Bronchial epithelial cell (primary cell): Measurements from ENCODE around the gene KAZN. TPM values are rescaled to one million over a fixed set of nuclear protein-coding genes. Genes with fewer than 3 reads are reported as not detected.

ENCODE experiments used
- DNase-seq: peaks from one replicate; pipeline ENCODE4 v3.0.0-alpha.2; 2010; ENCODE audit warnings: low read depth
- FAIRE-seq: peaks from 2 replicates; lab custom pipeline; 2011; peaks lifted over from hg19 to GRCh38; lab: Jason Lieb, UNC
- H3K27me3 ChIP-seq: 2 replicates; pipeline ENCODE4 v1.5.1; 2011; ENCODE audit warnings: low read length; ENCODE audit not compliant: control insufficient read depth, insufficient read depth
- H3K36me3 ChIP-seq: 2 replicates; pipeline ENCODE4 v1.5.1; 2011; ENCODE audit warnings: low read length; ENCODE audit not compliant: control insufficient read depth, insufficient read depth
- H3K4me3 ChIP-seq: 2 replicates; pipeline ENCODE4 v1.5.1; 2011; ENCODE audit warnings: mild to moderate bottlenecking, low read depth, low read length, control low read depth
- total RNA-seq: library from RNA; depleted of rRNA; stranded (reverse); fragments of >200 nt; gene quantifications from 2 replicates; pipeline ENCODE4 v1.2.1, GENCODE V29; 2014
- TF ChIP-seq, protein P1 (sequence below): IDR thresholded peaks from 2 replicates; pipeline ENCODE4 v1.5.1; 2011; ENCODE audit warnings: mild to moderate bottlenecking, moderate library complexity, low read length, control low read depth, inconsistent platforms; ENCODE audit not compliant: insufficient read depth, severe bottlenecking

Gene KAZN
- total RNA-seq, 1 donor from 2014 or later: 4.7 TPM

DNA sequence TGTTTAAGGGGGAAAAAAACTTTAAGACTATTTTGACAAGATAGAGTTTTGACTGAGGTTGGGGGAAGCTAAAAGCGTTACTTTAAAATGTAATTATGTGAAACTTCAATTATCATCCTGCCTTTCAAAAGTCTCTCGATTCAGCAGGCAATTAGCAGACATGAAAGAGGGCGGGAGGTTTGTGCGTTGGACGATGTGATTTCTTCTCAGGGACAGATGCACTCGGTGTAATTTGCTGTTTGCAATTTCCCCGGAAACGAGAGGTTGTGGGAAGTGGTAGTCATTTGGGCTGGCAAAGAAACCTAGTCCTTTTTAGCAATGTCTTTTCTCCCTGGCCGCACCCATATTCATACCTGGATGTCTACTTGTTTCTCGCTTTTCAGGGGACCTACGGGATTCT, 27.1 kb downstream of the KAZN start:
- FAIRE-seq (no peak), DNase-seq (no peak)
- Histone ChIP-seq H3K4me3 (no peak overlapping the region), H3K27me3 (no peaks in the 10 kb centered on the region), H3K36me3 (no peaks in the 10 kb centered on the region)
- TF ChIP-seq, protein P1, sequence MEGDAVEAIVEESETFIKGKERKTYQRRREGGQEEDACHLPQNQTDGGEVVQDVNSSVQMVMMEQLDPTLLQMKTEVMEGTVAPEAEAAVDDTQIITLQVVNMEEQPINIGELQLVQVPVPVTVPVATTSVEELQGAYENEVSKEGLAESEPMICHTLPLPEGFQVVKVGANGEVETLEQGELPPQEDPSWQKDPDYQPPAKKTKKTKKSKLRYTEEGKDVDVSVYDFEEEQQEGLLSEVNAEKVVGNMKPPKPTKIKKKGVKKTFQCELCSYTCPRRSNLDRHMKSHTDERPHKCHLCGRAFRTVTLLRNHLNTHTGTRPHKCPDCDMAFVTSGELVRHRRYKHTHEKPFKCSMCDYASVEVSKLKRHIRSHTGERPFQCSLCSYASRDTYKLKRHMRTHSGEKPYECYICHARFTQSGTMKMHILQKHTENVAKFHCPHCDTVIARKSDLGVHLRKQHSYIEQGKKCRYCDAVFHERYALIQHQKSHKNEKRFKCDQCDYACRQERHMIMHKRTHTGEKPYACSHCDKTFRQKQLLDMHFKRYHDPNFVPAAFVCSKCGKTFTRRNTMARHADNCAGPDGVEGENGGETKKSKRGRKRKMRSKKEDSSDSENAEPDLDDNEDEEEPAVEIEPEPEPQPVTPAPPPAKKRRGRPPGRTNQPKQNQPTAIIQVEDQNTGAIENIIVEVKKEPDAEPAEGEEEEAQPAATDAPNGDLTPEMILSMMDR: no peak

DNA sequence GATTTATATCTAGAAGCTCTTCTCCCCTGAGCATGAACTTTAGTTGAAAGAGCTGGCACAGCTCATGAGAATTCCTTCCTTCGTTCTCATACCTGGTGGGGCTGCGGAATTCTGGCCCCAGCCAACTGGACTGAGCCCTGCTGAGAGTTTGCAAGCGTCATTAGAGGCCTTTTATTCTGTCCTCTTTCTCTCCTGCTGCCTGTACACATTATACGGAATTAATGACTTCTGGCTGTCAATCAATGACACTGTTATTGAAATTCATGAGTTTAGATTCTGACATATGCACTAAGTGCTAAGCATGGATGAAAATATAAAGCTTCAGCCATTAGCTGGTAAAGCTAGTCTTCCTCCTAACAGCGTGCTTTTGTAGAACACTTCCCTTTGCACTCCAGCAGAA, 27.5 kb downstream of the KAZN start:
- FAIRE-seq (no peak), DNase-seq (no peak)
- TF ChIP-seq, protein P1: no peak
- no peak overlapping the region for H3K4me3 ChIP-seq
- no peaks in the 10 kb centered on the region for H3K36me3 ChIP-seq
- H3K27me3 ChIP-seq: no peaks in the 10 kb centered on the region

GRCh38 chr1:14626869-14627607, 28.6 kb downstream of the KAZN start:
- TF ChIP-seq, protein P1: no peak
- H3K36me3 ChIP-seq: no peaks in the 10 kb centered on the region
- peak; percentile 17 for DNase-seq
- FAIRE-seq: no peak
- no peaks in the 10 kb centered on the region for H3K27me3 ChIP-seq
- no peak overlapping the region for H3K4me3 ChIP-seq

GRCh38 chr1:14627608-14628489, 29.4 kb downstream of the KAZN start:
- FAIRE-seq (peak; percentile 84), DNase-seq (no peak)
- Histone ChIP-seq H3K27me3 (no peaks in the 10 kb centered on the region), H3K36me3 (no peaks in the 10 kb centered on the region), H3K4me3 (no peak overlapping the region)
- TF ChIP-seq, protein P1: no peak

DNA sequence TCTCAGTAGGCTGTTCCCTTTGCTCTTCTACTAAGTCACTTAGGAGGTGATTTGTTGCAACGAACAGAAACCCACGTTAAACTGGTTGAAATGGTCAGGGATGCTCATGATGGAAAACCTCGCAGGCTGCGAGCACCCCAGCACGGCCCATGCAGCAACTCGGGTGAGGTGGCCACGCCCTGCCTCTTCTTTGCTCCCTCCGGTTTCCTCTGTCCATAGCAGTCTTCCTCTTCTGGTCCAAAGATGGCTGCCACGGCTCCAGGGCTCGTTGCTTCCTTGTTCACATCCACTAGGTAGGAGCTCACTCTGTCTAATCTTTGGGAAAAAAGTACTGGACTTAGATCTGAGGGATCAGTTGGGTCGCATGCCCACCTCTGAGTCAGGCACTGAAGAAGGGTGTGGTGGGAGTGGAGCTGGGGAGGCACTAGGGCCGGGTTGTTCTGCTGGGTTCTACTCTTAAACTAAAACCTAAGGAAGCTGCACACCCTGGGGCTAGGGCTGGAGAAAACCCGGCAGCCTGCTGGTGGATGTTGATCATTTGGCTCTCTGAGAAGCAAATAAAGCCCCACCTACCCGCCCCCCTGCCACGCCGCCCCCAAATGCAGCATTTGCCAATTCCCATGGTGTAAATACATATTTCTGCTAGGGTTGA, 31.0 kb downstream of the KAZN start:
- DNase-seq (no peak), FAIRE-seq (no peak)
- TF ChIP-seq, protein P1: no peak
- Histone ChIP-seq H3K36me3 (no peaks in the 10 kb centered on the region), H3K27me3 (no peaks in the 10 kb centered on the region), H3K4me3 (no peak overlapping the region)
